Activated CD8-positive, alpha-beta memory T cell treated with anti-CD3 and anti-CD28 coated beads, Interleukin-2, amount 50 U/mL, for 24 hours (primary cell): ENCODE data around the gene NFIX.

Source experiments
- DNase-seq: peaks from one replicate; pipeline ENCODE4 v3.0.0-alpha.2; 2020; ENCODE audit errors: extremely low read depth

NFIX gene

DNA sequence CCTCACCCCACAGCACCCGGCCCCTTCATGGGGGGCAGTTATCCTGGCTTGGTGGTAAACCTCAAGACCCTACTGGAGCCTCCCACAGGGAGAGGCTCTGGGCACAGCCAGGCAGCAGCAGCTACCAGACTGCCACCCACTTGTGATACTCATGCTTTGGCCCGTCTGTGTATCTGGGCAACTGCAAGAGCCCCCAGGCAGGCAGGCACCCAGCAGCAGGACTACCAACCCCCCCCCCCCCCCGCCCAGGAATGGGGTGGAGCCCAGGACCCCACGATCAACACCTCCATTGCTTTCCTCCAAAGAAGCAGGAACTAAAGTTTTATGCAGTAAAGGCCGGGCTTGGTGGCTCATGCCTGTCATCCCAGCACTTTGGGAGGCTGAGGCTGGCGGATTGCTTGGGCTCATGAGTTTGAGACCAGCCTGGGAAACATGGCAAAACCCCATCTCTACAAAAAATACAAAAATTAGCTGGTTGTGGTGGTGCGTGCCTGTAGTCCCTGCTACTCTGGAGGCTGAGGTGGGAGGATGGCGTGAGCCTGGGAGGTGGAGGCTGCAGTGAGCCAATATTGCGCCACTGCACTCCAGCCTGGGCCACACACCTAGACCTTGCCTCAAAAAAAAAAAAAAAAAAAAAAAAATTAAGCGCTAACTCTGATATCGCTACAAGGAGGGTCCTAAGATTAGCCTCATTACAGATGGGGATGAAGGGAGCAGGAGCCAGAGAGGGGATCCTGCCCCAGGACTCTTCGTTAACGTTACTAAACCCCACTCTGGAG, 108.5 kb downstream of the NFIX start:
- no peak for DNase-seq

DNA sequence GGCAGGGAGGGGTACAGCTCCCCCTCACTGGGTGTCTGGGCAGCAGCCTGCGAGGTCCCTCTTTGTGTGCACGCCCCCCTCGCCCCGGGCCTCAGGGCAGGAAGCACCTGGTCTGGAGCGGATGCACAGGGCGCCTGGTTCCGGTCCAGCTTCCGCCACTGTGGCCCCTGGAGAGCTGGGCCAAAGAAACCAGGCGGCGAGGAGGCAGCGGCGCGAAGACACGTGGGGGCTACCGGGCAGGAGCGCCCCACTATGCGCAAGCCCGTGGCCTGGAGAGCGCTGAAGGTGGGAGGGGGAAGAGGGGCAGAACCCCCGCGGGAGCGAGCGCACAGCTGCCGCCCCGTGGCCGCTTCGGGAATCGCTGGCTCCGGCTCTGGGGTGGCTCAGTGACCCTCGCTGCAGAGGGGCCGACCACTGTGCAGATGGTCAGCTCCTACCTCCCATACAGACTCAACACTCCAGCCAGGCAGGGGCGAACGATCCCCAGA, 109.1 kb downstream of the NFIX start:
- no peak for DNase-seq

DNA sequence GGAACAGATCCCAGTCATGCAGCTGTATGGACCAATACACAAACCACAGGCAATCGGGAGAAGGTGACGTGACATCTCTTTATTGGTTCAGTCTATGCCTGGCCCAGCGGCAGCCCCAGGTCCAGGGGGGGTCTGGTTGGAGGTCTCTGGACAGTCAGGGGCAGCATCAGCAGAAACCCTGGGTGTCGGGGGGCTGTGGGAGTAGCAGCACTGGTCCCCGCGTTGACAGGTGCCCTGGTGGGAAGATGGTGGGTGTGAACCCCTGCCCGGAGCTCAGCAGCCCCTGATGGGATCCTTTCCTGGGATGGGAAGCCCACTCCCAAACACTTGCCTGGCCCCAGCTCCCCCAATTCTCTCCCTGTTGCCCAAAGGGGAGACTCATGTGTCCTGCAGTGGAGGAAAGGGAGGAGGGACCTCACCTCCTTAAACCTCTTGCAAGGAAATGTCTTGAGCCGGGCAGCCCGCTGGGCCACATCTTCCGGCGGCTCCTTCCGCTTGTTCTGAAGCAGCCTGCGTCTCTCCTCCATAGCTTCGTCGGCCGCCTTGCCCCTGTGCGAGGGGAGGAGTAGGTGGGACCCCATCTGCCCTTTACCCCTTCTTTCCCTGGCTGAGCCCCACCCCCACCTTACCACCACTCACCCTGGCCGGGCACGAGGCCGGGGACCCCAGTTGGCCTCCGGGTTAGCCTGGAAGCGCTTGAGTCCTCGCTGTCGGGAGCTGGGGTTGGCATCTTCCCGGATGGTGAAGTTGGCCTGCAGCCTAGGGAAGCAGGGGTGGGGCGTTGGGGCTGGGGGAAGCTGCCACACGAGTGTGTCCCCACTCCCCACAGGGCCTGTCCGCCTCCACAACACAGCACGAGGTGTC, 109.8 kb downstream of the NFIX start:
- DNase-seq, result no peak

- DNase-seq, result no peak
These were observed 114.3 kb downstream of the NFIX start for GRCh38 chr19:13109361-13110098.

GRCh38 chr19:13110099-13110610, 114.9 kb downstream of the NFIX start:
- DNase-seq, result no peak

GRCh38 chr19:13112555-13112954, 117.3 kb downstream of the NFIX start:
- no peak for DNase-seq

- DNase-seq, result no peak
These were observed 120.6 kb downstream of the NFIX start for GRCh38 chr19:13115936-13116281.

- DNase-seq, result peak; percentile 83
These were observed 121.3 kb downstream of the NFIX start, which contains the start of gene TRMT1 for GRCh38 chr19:13116282-13117175. Gene TRMT1 (minus strand): TSS chr19:13116740. CDS start chr19:13116399, 341 bp downstream.

DNA sequence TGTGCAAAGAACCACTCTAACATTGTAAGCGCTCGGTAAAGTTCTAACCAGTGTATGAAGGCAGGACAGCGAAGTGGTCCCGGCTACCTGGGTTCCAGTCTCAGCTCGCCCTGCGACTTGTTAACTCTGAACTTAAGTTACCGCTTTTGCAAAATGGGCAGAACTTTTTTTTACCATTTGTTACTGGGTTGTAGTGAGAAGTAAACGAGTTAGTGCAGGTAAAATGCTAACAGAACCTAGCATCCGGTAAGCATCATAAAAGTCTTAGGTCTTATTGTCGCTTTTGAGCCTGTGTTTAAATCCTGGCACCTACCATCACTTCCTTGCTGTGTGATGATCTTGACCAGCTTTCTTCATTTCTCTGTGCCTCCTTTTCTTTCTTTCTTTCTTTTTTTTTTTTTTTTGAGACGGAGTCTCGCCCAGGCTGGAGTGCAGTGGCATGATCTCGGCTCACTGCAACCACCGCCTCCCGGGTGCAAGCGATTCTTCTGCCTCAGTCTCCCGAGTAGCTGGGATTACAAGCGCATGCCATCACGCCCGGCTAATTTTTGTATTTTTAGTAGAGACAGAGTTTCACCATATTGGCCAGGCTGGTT, 122.0 kb downstream of the NFIX start:
- no peak for DNase-seq

- peak; percentile 66 for DNase-seq
These were observed 122.6 kb downstream of the NFIX start, which contains the start of gene NACC1 for GRCh38 chr19:13117772-13118423. Gene NACC1 (plus strand): TSS chr19:13118264. CDS start chr19:13135208, 16,944 bp downstream.

DNA sequence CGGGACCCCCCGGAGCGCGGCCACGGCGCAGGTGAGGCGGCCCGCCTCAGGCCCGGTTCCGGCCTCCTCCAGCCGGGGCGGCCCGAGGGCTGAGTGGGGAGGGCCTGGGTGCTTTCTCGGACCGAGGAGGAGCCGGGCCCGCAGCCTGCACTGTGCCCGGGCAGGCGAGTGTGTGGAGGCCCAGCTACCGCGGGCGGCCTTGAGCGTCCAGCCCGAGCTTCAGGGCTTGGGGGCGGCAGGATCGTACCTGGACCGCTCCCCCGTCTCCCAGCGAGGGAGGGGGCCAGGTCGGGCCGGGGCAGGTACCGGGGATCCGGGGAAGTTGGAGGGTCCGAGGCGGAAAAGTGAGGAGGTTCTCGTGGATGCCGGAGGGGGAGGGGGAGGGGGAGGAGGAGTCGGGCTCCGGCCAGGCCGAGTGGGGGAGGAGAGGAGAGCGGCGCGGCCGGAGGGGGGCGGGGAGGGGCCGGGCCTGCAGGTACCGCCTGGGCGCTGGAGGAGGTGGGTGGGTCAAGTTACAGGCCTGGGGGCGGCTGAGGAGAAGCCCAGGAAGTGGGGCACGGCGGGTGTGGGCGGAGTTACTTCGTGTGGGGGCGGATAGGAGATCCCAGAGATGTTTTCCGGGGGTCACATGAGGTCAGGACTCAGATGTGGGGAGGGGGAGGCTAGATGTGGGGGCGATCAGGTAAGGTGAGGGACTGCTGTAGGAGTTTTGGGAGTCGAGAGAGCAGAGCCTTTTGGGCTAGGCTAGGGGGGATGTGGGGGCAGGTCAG, 123.3 kb downstream of the NFIX start:
- DNase-seq, result no peak

GRCh38 chr19:13119627-13120026, 124.4 kb downstream of the NFIX start:
- no peak for DNase-seq

DNA sequence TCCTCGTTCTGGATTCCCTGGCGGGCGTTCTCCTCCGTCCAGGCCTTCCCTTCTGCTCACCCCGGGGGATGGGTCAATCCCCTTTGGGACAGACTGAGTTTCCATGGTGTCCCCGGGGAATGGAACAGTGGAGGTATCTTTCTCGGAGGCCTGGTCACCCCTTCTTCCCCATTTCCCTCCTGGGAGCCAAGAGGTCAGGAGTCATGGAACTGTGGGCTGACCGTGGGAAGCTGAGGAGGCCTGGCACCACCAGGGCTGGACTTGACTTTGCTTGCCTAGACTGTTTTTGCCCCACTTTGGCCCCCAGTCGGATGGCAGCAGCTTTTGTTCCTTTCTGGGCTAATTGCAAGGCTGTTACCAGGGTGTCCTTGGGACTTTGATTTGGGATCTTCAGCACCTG, 124.8 kb downstream of the NFIX start:
- no peak for DNase-seq

- no peak for DNase-seq
These were observed 125.5 kb downstream of the NFIX start for GRCh38 chr19:13120817-13121216.

- no peak for DNase-seq
These were observed 126.4 kb downstream of the NFIX start for GRCh38 chr19:13121551-13122274.

DNA sequence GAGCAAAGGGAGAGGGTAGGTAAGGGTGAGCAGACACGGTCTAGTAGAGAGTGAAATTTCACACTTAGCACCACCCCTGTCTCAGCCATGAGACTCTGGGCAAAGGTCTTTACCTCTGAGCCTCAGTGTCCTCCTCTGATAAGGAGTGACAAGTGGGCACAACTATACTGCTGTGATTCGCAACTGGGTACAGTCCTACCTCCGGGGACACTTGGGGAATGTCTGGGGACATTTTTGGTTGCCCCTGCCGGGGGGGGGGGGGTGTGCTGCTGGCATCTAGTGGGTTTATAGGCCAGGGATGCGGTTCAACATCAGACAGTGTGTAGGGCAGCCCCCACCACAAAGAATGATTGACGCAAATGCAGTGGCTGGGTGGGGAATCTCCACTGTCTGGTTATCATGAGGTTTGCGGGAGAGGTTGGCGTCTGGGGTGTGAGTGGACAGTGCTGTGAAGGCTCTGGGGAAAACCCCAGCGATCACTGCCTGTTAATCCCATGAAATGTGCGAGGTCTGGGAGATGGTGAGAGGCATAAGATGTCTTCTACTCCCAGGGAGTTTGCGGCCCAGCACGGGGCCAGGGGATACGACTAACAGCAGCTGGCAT, 127.1 kb downstream of the NFIX start:
- DNase-seq, result no peak

DNA sequence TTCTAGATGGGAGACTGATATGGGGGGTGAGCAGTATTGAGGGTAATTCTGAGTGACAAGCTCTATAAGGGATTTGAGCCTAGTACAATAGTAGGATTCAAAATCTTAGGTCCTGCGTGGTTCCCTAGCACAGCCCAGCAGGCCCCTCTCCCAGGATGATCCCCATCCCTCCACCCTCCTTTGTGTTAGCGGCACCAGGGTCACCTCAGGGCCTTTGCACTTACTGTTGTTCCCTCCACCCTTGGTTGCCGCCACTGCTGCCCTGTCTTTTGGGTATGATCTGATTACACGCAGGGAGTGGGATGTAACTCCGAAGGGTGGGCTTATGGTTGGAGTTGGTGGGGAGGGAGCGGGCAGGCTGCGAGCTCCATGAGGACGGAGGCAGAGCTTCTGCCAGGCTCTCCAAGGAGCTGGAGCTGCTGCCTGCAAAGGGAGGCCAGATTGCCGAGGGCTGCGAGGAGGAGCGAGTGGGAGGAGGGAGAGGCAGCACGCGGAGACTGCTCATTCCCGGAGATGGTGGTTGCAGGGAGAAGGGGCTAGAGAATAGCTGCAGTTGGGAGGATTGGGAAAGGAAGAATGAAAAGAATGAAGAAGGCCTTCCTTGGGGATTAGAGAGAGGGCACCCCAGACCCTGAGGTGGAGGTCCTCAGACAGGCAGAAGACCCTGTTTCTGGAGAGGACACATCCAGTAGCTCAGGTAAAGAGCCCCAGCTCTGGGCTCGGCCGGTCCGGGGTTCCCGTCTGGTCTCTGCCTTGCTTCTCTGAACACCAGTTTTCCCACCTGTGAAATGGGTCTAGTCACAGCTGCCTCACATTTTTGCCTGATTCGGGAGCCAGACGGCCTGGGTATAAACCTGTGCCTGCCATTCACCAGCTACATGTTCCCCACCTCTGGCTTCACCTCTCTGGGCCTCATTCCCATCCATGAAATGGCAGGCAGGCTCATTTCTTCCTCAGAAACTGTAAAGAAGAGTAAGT, 128.0 kb downstream of the NFIX start:
- DNase-seq, result no peak
